CD4-positive, alpha-beta T cell treated with Interleukin-15 for 1 hour (primary cell): ENCODE measurements around the gene G6PC1.
"Not testable (repeated sequence)": the region's sequence is repeated elsewhere in the genome, so short reads cannot be mapped to it uniquely, and the experiment has no call there.

Experiments
- DNase-seq: peaks from one replicate; pipeline ENCODE4 v3.0.0-alpha.2; 2020

G6PC1 gene

DNA sequence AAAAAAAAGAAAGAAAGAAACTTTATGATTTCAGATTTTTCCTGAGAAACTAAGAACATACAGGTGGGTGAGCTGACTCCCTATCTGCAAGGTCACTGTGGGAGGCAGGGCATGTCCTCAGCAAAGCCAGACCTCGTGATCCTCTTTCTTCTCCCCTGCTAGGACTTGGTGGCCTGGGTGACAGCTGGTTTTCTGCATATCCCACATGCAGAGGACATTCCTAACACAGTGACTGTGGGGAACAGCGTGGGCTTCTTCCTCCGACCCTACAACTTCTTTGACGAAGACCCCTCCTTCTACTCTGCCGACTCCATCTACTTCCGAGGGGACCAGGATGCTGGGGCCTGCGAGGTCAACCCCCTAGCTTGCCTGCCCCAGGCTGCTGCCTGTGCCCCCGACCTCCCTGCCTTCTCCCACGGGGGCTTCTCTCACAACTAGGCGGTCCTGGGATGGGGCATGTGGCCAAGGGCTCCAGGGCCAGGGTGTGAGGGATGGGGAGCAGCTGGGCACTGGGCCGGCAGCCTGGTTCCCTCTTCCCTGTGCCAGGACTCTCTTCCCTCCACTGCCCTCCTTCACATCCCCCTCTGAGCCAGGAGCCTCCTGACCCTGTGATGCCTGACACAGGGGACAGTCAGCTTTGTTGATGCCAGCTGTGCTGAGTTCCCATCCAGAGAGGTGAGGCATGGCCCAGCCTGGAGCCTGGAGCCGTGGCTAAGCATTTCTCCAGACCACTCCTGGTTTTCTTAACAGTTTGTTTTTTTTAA, 26.5 kb upstream of the G6PC1 start:
- DNase-seq = not testable (repeated sequence)

DNA sequence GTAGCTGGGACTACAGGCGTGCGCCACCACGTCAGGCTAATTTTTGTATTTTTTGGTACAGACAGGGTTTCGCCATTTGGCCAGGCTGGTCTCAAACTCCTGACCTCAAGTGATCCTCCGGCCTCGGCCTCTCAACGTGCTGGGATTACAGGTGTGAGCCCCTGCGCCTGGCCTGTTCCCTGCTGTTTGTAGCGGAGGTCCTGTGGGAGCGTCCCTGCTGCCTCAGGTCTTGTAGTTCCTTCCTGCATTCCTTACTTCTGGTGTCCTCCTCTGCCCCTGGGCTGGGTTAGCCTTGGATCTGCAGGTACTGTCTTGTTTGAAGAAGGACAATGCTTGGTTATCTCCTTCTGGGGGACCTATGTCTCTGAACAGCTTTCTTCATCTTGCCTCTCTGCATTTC, 23.6 kb upstream of the G6PC1 start:
- DNase-seq = no peak

GRCh38 chr17:42878123-42878880, 22.3 kb upstream of the G6PC1 start:
- DNase-seq = no peak

DNA sequence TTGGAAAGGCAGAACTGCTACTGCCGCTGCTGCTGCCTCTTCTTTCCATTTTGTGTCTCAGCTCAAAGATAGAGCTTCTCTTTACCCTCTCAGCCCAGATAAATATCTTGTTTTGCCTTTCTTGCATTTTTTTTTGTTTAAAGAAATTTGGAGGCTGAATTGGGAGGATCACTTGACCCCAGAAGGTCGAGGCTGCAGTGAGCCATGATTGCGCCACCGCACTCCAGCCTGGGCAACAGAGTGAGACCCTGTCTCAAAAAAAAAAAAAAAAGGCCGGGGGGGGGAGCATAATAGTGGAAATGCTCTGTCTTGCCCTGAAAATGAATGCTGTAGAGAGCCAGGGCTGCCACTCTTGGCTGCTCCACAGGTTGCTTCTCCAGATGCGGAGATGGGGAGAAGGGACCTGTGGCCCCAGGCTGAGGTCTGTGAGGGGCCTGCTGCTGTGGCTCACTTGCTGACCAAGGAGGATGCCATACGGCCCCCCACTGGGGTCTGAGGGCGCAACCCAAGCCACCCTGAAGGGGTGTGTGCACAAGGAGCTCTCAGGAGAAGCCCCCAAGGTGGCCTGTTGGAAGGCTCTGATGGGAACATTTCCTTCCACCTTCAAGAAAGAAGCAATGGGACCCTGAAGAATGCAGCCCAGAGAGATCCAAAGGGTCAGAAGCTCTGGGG, 21.5 kb upstream of the G6PC1 start:
- no peak for DNase-seq

- no peak for DNase-seq
Measured at GRCh38 chr17:42879596-42879985, 21.0 kb upstream of the G6PC1 start.

DNA sequence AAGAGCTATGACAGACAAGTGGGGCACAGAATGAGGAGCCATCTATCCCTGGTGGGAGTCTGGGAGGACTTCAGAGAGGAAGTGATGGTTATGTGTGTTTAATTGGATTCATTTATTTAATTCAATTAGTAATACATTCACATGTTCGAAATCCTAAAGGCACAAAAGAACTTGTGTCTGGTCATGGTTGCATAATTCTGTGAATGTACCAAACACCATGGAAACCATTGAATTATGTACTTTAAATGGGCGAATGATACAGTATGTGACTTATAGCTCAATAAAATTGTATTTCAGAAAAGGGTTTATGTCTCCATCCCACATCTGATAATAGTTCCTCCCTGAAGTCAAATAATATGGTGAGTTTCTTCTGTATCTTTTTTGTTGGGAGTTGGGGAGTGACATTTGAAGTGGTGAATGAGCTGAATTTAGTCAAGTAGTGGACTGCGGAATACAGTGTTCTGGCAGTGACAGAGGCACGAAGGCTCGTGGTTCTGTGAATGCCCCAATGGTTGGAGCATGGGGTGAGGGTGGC, 19.8 kb upstream of the G6PC1 start:
- no peak for DNase-seq

DNA sequence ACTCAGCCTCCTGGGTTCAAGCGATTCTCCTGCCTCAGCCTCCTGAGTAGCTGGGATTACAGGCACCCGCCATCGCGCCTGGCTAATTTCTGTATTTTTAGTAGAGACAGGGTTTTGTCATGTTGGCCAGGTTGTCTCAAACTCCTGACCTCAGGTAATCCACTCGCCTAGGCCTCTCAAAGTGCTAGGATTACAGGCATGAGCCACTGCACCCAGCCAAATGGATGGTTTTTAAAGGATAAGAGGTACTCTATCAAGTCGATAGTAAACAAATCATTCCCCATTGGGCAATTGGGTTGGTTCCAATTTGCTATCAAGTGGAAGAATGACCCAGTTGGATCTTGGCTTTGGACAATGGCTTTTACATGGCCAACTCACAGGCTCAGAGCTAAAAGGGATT, 18.9 kb upstream of the G6PC1 start:
- not testable (repeated sequence) for DNase-seq

- DNase-seq = no peak
Measured at GRCh38 chr17:42882166-42882565, 18.4 kb upstream of the G6PC1 start.

- DNase-seq = no peak
Measured at GRCh38 chr17:42883802-42884558, 16.6 kb upstream of the G6PC1 start.

GRCh38 chr17:42885806-42886205, 14.8 kb upstream of the G6PC1 start:
- not testable (repeated sequence) for DNase-seq

DNA sequence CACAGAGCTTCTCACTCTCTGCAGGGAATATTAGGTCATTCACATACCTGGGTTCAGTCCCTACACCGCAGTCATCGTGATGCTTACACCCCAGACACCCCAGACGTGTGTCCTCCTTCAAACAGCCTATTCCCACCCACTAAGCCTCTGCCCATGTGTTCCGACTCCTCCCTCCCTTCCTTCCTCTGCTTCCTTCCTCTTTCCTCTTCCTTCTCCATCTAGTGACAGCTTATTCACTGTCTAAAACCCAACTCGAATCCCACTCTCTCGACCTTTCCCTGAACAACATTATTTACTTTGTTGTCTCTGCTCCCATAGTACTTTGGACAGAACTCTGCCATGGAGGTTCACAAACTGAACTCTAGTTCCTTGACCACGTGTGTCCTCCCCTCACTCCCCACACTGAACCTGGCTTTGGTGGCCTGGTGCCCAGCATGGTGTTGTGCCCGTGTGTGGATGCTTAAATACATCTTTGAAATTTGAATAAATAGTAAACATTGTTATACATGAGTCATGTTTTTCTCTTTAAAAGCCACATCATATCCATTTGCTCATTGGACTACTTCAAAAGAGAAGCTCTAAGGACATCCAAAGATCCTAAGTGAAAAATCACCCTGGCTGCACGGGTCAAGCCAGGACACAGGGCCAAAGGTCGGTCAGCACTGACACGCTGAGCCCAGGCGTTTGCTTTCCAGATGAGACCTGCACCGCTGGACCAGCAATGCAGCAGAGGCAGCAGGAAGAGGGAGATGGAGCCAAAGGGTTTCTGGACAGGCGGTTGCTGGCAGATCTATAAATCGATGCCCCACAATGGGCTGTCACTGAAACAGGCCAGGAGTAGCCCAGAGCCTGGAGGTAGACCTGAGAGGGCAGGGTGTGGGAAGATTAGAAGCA, 14.1 kb upstream of the G6PC1 start:
- no peak for DNase-seq

DNA sequence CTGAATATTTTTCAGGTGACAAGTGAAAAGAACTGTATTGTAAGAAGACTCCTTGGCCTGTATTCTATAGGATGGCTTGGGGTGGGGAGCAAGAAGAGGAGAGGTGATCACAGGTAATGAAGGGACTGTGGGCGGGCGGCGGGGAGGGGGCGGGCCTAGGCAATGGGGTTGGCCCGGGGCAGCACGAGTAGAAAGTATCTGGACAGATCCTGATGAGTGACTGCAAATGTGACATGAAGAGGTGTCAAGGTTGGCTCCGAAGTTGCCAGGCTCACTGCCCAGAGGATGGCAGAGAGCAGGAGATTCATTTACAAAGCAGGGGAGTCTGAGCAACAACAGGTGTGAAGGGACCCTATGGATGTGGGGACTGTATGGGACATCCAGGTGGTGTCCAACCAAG, 10.8 kb upstream of the G6PC1 start:
- no peak for DNase-seq

GRCh38 chr17:42891539-42892152, 9.0 kb upstream of the G6PC1 start:
- no peak for DNase-seq

- DNase-seq = no peak
Measured at GRCh38 chr17:42893359-42893758, 7.2 kb upstream of the G6PC1 start.

DNA sequence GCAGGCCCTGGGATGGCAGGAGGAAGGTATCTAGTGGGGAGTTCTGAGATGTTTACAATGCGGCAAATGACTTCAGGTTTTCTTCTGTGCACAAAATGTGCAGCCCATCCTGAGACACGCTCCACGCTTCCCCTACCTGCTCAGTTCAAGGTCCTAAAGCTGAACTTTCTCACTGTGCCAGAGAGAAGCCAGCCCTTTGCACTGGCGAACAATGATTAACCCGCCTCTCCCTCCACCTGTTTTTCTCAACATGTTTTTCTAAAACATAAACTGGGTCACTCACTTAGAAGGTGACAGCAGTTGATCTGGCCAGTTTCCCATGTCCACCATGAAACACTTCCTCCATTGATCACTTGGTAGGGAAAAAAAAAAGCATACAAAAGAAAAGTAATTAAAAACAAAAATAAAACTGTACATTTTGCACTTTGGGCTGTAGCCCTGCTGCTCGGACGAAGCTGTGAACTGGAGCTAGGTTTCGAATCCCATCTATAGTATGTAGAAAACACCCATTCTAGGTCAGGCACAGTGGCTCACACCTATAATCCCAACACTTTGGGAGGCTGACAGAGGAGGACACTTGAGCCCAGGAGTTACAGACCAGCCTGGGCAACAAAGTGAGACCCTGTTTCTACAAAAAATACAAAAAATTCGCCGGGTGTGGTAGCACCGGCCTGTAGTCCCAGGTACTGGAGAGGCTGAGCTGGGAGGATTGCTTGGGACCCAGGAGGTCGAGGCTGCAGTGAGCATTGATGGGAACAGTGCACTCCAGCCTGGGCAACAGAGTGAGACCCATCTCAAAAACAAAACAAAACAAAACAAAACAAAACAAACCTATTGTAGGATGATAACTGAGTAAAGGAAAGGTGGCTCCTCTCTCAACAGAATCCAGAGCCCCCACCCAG, 6.1 kb upstream of the G6PC1 start:
- DNase-seq = no peak

DNA sequence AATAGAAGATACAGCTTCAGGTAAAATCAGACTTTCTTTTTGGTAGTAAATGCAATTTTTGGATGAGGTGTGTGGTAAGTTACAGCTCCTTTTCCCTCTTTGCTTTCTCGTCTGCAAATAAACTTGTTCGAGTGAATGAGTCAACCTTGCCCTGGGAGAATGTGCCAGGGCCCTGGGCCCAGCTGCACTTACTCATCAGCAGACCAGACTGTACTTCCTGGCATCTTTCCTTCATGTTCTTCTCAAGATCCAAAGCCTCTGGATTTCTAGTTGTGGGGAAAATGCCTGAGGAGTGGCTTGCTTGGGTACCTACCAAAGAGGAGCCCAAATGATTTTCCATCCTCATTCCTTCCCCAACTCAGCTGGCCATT, 5.4 kb upstream of the G6PC1 start:
- no peak for DNase-seq

- no peak for DNase-seq
Measured at GRCh38 chr17:42898147-42898811, 2.3 kb upstream of the G6PC1 start.

- not testable (repeated sequence) for DNase-seq
Measured at GRCh38 chr17:42899981-42900380, 618 bp upstream of the G6PC1 start.

- DNase-seq = no peak
Measured at GRCh38 chr17:42901535-42902229, 1.1 kb downstream of the G6PC1 start.
